Fibroblast of lung (primary cell): ENCODE data around the gene KDR.

Source experiments
- CTCF ChIP-seq, 2 donors: IDR thresholded peaks in 1 of 2; conservative IDR thresholded peaks in 1 of 2; 1 replicate in 1 of 2; 2 replicates in 1 of 2; pipeline ENCODE4 v1.5.1; 2011 to 2012; ENCODE audit warnings: low read length in 2 of 2, control low read depth in 1 of 2, inconsistent platforms in 1 of 2, low read depth in 1 of 2, mild to moderate bottlenecking in 1 of 2
- EZH2 ChIP-seq: IDR thresholded peaks from 2 replicates; pipeline ENCODE4 v1.5.1; 2012; ENCODE audit warnings: low read length, control low read depth, mild to moderate bottlenecking; ENCODE audit errors: missing control alignments

- TF ChIP-seq EZH2 (no peak), CTCF (conservative IDR thresholded peaks at IDR 0.05 in 1 of 2, IDR thresholded peaks at IDR 0.05 in 1 of 2; ENCODE audit: low read depth in 1 of 2, low read length in 2 of 2) (no peak)
Measured at GRCh38 chr4:55136634-55137033, 11.2 kb upstream of the KDR start.
